Nephron (organoid): ENCODE results near the gene NCOR2.
A peak's percentile ranks its signal among the peaks of the same experiment; 100 is the strongest.

Experiments
- H3K27ac Mint-ChIP-seq, 3 experiments: 2 replicates each; pipeline ENCODE4 v1.8.0; 2020; ENCODE audit warnings: mixed read lengths in 3 of 3, mild to moderate bottlenecking in 2 of 3, moderate library complexity in 1 of 3
- H3K27me3 Mint-ChIP-seq: 2 replicates; pipeline ENCODE4 v1.8.0; 2021; ENCODE audit warnings: low read depth, mild to moderate bottlenecking, moderate library complexity, mixed read lengths
- H3K36me3 Mint-ChIP-seq: 2 replicates; pipeline ENCODE4 v1.8.0; 2020; ENCODE audit warnings: low read depth, mixed read lengths
- H3K4me1 Mint-ChIP-seq: 2 replicates; pipeline ENCODE4 v1.8.0; 2020; ENCODE audit warnings: mixed read lengths
- H3K4me3 Mint-ChIP-seq, 3 experiments: 2 replicates each; pipeline ENCODE4 v1.8.0; 2020; ENCODE audit warnings: mild to moderate bottlenecking in 3 of 3, mixed read lengths in 3 of 3, moderate library complexity in 2 of 3
- H3K9me3 Mint-ChIP-seq: 2 replicates; pipeline ENCODE4 v1.8.0; 2020; ENCODE audit warnings: mixed read lengths
- TF ChIP-seq, protein P1 (sequence below), 3 experiments: fragments of 200-600 bp; sonication (generic); IDR thresholded peaks; one replicate each; pipeline ENCODE4 v1.5.0; 2021; ENCODE audit warnings: antibody characterized with exemption in 3 of 3; ENCODE audit not compliant: unreplicated experiment in 3 of 3

Gene NCOR2

DNA sequence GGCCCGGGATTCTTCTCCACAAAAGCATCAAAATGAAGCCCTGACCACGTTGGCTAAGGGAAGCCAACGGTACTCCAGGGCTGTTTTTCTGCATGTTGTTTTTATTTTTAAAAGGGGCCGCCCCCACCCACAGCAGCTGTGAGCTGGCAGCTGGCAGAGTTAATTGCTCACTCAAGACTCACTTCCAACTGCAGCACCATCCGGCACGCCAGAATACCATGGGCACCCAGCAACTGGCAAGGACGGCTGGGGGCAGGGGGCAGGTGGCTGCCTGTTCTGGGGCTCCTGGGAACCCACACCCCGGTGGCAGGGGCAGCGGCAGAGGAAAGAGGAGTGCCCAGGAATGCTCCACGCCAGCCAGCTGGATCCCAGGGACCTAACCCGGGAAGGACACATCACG is 44.3 kb downstream of the NCOR2 start:
- Mint-ChIP-seq H3K27me3 (peaks cover 5% of the 10 kb centered on the region), H3K9me3 (no peaks in the 10 kb centered on the region), H3K4me1 (peaks cover 84% of the 10 kb centered on the region), H3K4me3 (peak overlapping the region in 2 of 3 experiments; percentile 16 to 67), H3K36me3 (peaks cover 17% of the 10 kb centered on the region), H3K27ac (peak overlapping the region in 2 of 3 experiments; percentile 69 to 100)
- TF ChIP-seq, protein P1, sequence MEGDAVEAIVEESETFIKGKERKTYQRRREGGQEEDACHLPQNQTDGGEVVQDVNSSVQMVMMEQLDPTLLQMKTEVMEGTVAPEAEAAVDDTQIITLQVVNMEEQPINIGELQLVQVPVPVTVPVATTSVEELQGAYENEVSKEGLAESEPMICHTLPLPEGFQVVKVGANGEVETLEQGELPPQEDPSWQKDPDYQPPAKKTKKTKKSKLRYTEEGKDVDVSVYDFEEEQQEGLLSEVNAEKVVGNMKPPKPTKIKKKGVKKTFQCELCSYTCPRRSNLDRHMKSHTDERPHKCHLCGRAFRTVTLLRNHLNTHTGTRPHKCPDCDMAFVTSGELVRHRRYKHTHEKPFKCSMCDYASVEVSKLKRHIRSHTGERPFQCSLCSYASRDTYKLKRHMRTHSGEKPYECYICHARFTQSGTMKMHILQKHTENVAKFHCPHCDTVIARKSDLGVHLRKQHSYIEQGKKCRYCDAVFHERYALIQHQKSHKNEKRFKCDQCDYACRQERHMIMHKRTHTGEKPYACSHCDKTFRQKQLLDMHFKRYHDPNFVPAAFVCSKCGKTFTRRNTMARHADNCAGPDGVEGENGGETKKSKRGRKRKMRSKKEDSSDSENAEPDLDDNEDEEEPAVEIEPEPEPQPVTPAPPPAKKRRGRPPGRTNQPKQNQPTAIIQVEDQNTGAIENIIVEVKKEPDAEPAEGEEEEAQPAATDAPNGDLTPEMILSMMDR (IDR thresholded peaks at IDR 0.05; ENCODE audit: unreplicated experiment in 3 of 3): no peak

DNA sequence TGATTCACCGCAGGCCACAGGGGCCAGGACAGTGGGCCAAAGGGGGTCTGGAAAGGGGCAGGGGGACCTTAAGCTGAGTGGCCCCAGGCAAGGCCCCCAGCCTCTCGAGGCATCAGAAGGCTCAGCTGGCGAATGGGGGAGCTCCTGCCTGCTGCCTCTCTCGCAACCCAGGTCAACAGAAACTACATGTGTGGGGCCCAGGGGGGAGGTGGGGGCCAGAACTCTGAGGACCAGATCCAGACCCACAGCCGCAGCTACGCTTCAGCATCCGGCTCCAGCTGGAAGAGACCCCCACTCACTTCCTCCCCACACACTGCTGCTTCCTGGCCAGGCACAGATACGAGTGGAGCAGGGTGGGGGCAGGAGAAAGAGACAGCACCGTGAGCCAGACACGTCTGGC is 46.5 kb downstream of the NCOR2 start:
- Mint-ChIP-seq H3K9me3 (no peaks in the 10 kb centered on the region), H3K4me1 (peaks cover 74% of the 10 kb centered on the region), H3K36me3 (peaks cover 8% of the 10 kb centered on the region), H3K4me3 (peak overlapping the region in 2 of 3 experiments; percentile 12 to 68), H3K27me3 (peaks cover 5% of the 10 kb centered on the region), H3K27ac (peak overlapping the region; percentile 85 to 100 (median 98))
- TF ChIP-seq, protein P1 (IDR thresholded peaks at IDR 0.05; ENCODE audit: unreplicated experiment in 3 of 3): no peak

DNA sequence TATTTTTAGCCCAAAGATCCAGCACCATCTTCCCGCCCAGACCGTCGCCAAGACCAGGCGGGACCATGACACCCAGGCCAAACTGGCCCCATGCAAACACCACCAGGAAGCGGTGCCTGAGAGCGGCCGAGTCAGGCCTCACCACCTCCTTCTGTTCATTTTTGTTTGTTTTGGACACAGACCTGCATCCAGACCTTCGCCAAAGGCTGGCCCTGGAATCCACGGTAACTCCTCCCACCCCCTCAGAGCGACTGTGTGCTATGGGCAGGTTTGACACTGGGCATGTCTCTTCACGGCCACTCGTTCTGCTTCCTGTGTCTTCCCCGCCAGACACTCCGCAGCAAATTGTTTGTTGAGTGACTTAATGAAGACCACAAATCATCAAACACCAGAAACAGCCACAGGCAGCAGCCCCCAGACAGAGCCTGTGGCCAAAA is 47.1 kb downstream of the NCOR2 start:
- H3K9me3 Mint-ChIP-seq: no peaks in the 10 kb centered on the region
- H3K4me3 Mint-ChIP-seq: peak overlapping the region; percentile 31 to 68 (median 53)
- peak overlapping the region; percentile 85 to 100 (median 98) for H3K27ac Mint-ChIP-seq
- H3K4me1 Mint-ChIP-seq: peaks cover 77% of the 10 kb centered on the region
- H3K36me3 Mint-ChIP-seq: peaks cover 13% of the 10 kb centered on the region
- H3K27me3 Mint-ChIP-seq: peaks cover 5% of the 10 kb centered on the region
- TF ChIP-seq, protein P1 (IDR thresholded peaks at IDR 0.05; ENCODE audit: unreplicated experiment in 3 of 3): no peak

DNA sequence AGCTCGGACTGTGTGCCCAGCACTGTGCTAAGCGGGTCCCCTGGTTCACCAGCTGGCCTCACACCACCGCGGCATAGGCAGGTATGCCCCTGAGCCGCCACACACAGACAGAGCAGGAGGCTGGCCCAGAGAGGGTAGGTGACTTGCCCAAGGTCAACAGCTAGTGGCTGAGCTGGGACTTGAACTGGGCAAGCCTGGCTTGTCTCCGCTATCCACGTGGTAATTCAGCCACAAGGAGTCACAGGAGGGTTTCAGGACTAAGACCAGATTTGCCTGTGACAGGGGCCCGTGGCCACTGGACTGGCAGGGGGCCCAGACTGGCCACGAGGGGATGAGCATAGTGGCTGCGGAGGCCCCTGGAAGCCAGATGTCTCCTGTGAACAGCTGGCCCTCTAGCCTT is 47.7 kb downstream of the NCOR2 start:
- Mint-ChIP-seq H3K4me1 (peaks cover 76% of the 10 kb centered on the region), H3K4me3 (peak overlapping the region in 1 of 3 experiments; percentile 96), H3K9me3 (no peaks in the 10 kb centered on the region), H3K27ac (peak overlapping the region; percentile 98 to 100 (median 99)), H3K36me3 (peaks cover 14% of the 10 kb centered on the region), H3K27me3 (peaks cover 5% of the 10 kb centered on the region)
- TF ChIP-seq, protein P1 (IDR thresholded peaks at IDR 0.05; ENCODE audit: unreplicated experiment in 3 of 3): no peak

DNA sequence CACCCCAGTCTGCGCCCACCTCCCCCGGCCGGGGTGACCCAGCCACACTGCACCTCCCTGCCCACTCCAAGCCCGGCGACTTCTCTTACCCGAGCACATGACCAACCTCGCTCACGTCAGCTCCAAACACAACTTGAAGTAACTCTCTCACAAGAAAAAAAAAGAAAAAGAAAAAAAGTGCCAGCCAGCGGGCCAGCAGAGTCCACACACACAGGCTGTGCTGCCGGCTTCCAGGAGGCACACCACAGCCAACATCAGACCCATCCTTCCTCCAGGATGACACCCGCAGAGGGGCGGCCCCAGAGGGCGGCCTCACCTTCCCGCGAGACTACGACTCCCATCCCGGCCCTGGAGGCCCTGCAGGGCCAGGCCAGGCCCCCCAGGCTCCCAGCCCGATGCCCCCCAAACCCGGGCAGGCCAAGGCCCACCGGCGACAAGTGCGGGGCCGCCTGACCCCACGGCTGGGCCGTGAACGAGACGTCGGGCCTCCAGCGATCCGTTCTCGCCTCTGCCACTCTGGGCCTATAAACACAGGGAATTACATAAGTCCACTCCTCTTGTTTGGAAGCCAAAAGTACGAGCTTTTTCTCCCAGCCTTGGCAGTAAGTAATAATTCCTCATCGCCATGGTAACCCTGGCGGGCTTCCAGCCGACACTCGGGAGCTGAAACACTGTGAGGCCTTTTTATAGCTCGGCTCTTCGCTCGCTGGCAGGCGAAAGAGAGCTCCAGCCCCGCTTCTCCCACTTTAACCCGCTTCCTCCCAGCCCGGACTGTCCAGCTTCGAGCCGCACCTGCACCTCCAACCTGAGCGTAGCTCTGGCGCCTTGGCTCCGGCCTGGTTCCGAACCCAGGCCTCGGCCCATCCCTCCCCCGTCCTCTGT is 49.1 kb downstream of the NCOR2 start:
- no peaks in the 10 kb centered on the region for H3K9me3 Mint-ChIP-seq
- H3K36me3 Mint-ChIP-seq: peaks cover 17% of the 10 kb centered on the region
- H3K27ac Mint-ChIP-seq: peak overlapping the region; percentile 98 to 100 (median 99)
- H3K4me3 Mint-ChIP-seq: peak overlapping the region; percentile 87 to 96 (median 92)
- no peaks in the 10 kb centered on the region for H3K27me3 Mint-ChIP-seq
- peaks cover 73% of the 10 kb centered on the region for H3K4me1 Mint-ChIP-seq
- TF ChIP-seq, protein P1 (IDR thresholded peaks at IDR 0.05; ENCODE audit: unreplicated experiment in 3 of 3): no peak
